HCT116 (cell line): ENCODE measurements around the gene C1QTNF9B.
"Not testable (repeated sequence)": the region's sequence is repeated elsewhere in the genome, so short reads cannot be mapped to it uniquely, and the experiment has no call there.

Experiments used
- CTCF ChIP-seq, 3 experiments: fragments of 200-600 bp in 1 of 3; sonication (generic) in 1 of 3; IDR thresholded peaks in 2 of 3; conservative IDR thresholded peaks in 1 of 3; 2 replicates each; pipeline ENCODE4 v1.5.1; 2012 to 2017; ENCODE audit warnings: low read depth in 2 of 3, low read length in 2 of 3, antibody characterized with exemption in 1 of 3, borderline replicate concordance in 1 of 3, control low read depth in 1 of 3, mild to moderate bottlenecking in 1 of 3, mixed read lengths in 1 of 3, mixed run types in 1 of 3, moderate library complexity in 1 of 3; ENCODE audit not compliant: insufficient read depth in 1 of 3
- POLR2AphosphoS5 ChIP-seq: IDR thresholded peaks from 2 replicates; pipeline ENCODE4 v1.6.1; 2011; ENCODE audit warnings: mild to moderate bottlenecking, low read depth, low read length, moderate library complexity

- TF ChIP-seq CTCF (IDR thresholded peaks at IDR 0.05 in 2 of 3, conservative IDR thresholded peaks at IDR 0.05 in 1 of 3; ENCODE audit: borderline replicate concordance in 1 of 3, insufficient read depth in 1 of 3, low read depth in 2 of 3, low read length in 2 of 3); POLR2AphosphoS5: not testable (repeated sequence)
These were observed 15.9 kb downstream of the C1QTNF9B start for GRCh38 chr13:23881402-23881800.
